ENCODE results near the gene OR2B2.
"Not testable (repeated sequence)": the region's sequence is repeated elsewhere in the genome, so short reads cannot be mapped to it uniquely, and the experiment has no call there.

Gene OR2B2

GRCh38 chr6:27911956-27912446 is at the start of gene OR2B2:
Gene OR2B2, minus strand, starts transcription at chr6:27912396. Its CDS starts 77 bp downstream, at chr6:27912319.
- DNase-seq (ENCODE audit: low read depth): no peak

- DNase-seq (ENCODE audit: low read depth): no peak
Observed at GRCh38 chr6:27957516-27957915, 45.3 kb upstream of the OR2B2 start.

DNA sequence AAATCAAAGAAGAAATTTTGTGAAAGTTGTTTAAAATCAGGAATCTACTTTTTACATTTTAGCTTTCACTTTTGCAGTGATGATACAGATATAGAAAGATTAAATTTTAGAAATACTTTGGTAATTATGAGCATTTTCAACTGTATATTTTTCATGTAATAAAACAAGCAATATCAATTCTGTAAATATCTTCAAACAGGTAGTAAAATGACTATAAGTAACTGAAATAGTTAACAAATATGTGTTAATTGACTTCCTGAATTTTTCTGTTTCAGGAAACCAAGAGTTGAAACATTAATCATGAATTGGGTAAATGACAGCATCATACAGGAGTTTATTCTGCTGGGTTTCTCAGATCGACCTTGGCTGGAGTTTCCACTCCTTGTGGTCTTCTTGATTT is 44.7 kb upstream of the OR2B2 start, which contains the start of gene OR2B6:
Gene OR2B6 (plus strand): TSS at position 301 of the 400 bp plus-strand sequence. CDS start 0 bp downstream, at position 301.
- DNase-seq (ENCODE audit: low read depth): no peak

DNA sequence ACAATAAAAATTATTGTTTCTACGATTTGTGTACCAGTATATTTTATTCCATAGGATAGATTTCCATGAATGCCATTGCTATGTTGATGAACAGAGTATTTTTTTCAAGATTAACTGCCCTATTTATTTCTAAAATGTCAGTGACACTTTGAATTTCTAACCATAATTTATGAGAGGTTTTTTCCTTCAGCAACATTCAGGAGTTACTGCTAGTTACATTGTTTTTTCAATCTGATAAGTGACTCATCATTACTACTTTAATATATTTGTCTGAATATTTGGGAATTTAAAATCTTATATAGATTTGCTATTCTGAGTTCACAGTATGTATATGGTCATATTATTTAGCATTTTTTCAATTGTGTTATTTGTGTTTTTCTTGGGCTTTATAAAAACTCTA is 38.8 kb upstream of the OR2B2 start:
- no peak for DNase-seq (ENCODE audit: low read depth)

GRCh38 chr6:27948237-27948636 is 36.0 kb upstream of the OR2B2 start:
- DNase-seq (ENCODE audit: low read depth): no peak

GRCh38 chr6:27943072-27943471 is 30.9 kb upstream of the OR2B2 start:
- DNase-seq (ENCODE audit: low read depth): not testable (repeated sequence)

DNA sequence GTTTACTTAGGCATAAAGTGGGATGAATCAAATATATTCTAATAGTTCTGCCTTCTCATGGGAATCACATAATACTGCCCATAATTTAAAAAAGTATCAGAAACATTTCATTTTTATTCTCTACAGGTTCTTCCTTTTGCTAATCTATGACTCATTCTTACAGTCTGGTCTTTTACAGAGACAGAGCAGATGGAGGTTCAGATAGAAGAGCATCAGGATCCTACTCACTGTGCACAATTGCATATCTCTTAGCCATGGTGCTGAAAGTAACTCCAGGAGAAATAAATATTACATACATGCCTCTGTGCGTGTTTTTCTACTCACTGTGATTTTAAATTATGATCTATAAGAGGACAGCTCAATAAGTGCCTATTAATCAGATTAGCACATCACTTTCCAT is 28.6 kb upstream of the OR2B2 start:
- DNase-seq (ENCODE audit: low read depth): no peak

- no peak for DNase-seq (ENCODE audit: low read depth)
Observed at GRCh38 chr6:27931209-27931608, 19.0 kb upstream of the OR2B2 start.

- not testable (repeated sequence) for DNase-seq (ENCODE audit: low read depth)
Observed at GRCh38 chr6:27929930-27930329, 17.7 kb upstream of the OR2B2 start.

GRCh38 chr6:27928041-27928440 is 15.8 kb upstream of the OR2B2 start:
- not testable (repeated sequence) for DNase-seq (ENCODE audit: low read depth)

DNA sequence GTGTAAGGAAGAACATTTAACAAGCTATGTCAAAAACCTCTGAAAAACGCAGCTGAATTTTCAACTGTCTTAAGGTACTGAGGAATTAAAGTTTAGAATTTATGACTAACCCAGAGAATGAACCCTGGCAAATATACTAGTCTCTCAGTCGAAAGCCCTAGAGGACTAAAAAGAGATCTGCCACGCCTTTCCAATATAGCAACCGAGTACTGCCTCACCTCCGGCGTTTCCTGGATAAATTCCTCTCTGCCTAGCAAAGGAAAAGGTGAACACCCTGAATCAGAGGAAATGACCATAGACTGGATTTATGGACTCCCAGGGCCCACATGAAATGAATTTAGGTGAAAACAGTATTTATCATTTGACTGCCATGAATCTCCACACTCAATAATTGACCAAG is 12.0 kb upstream of the OR2B2 start:
- DNase-seq (ENCODE audit: low read depth): no peak

- DNase-seq (ENCODE audit: low read depth): no peak
Observed at GRCh38 chr6:27922949-27923348, 10.8 kb upstream of the OR2B2 start.

GRCh38 chr6:27908017-27908416 is 4.2 kb downstream of the OR2B2 start:
- no peak for DNase-seq (ENCODE audit: low read depth)

DNA sequence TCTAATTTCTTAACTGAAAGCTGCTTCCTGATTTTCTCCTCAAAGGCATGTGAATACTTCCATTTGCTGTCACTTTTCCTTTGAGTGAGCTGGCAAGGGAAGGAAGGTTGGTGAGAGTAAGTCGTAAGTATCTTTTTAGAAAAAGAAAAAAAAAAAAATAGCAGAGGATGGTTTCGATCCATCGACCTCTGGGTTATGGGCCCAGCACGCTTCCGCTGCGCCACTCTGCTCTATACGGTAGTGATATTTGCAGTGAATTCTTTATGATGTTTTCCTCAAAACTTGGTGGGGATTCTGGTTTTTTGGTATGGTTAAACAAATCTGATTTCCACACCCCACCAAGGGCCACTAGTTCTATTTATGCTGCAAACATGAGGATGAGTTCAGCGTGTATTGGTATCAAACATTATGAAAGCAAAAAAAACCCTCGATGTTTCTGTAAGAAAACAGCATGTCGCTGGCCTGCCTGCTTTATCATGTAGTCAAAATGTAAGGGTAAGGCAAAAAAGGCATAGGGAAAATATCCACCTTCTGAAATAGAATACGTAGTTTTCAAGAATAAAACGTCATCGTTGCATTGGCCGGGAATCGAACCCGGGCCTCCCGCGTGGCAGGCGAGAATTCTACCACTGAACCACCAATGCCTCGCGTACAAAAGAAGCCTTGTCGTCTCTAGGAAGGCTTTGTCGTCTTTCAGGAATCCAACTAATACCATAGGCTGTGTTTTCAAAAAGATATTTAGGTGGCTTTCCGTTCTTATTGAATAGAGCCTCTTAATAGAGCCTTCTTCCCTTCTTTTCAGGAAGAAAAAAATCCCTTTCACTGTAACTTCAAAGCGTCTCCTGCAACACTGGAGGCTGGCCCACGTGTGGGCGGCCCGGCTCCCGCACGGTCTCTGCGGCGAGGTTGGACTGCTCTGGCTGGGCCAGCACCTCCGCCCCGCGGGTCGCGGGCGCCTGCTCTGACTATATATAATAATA is 9.6 kb downstream of the OR2B2 start:
- peak; percentile 77 for DNase-seq (ENCODE audit: low read depth)

DNA sequence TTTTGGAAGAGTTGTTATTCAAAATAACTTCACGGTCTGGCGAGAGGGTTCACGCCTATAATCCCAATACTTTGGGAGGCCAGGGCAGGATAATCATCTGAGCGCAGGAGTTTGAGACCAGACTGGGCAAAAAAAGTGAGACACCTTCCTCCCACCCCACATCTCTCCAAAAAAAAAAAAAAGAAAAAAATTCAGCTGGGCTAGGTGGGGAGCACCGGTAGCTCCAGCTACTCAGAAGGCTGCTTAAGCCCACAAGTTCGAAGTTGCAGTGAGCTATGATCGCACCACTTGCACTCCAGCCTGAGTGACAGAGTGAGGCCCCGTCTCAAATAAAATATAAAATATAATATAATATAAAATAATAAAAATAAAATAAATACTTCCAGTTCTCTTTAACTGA is 10.4 kb downstream of the OR2B2 start:
- DNase-seq (ENCODE audit: low read depth): no peak

DNA sequence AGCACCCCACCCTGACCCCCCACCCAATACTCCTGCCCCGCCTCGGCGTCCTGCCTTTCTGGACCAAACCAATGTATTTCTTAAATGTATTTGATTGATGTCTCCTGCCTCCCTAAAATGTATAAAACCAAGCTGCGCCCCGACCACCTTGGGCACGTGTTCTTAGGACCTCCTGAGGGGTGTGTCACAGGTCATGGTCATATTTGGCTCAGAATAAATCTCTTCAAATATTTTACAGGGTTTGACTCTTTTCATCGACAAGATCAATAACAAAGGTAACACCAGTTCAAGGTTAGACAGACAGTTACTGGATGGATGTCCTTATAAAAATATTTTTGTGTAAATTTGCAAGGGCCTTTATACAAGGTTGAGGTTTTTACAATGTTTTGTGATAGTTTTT is 12.0 kb downstream of the OR2B2 start:
- not testable (repeated sequence) for DNase-seq (ENCODE audit: low read depth)

DNA sequence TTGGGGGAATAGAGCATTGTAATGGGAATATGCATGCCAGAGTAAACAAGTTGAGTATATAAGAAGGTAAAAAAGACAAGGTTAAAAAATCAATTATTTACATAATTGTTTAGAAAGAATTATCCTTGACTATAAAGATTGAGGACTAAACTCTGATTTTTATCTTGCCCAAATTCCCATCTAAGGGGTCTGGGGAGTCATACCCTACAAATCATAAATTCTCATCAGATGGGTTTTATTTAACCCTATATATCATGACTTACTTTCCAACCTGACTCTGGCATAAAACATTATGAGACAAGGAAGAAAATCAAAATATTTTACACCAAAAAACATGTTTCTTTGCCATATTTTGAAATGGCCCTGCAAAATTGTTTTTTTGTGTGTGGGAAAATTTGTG is 12.7 kb downstream of the OR2B2 start:
- DNase-seq (ENCODE audit: low read depth): no peak

DNA sequence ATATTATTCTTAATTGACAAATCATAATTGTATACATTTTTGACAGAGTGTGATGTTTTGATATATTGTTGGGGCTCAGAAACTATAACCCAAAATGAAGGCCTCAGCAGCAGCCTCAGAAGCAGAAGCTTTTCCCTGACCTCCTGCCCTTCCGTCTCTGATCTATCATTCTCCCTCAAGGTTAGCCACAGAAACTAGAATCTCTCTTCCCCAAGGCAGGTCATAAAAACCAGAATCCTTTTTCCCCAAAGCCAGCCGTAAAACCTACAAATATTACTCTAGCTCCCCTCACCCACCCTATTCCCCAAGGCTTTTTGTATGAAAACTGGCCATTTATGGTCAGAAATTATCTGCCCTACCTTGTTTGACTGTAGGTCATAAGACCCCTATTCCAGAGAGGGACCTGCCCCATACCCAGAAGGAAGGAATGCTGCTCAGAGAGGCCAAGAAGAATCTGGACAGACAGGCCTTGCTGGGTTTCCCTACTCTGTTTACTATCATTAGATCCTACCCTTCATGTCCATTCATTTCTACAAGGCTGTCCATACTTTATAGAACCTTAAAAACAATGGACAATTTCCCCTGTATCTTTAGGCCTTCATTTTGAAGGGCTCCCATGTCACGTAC is 14.5 kb downstream of the OR2B2 start:
- DNase-seq (ENCODE audit: low read depth): no peak

DNA sequence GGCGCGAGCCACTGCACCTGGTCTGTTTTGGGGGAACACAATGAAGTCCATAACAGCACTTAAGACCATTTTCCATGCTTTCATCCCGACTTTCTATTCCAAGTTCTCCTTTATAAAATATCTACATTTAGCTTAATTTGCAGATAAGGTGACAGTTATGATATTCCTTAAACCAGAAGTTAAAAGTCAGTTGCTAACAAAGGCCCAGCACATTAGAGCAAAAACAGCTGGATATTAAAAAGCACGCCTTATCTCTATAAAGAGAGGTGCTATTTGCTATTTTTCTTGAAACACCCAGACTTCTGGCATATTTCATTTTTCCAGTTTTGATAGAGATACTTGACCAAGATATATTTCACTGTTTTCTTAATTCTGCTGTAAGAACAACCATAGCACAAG is 15.8 kb downstream of the OR2B2 start:
- DNase-seq (ENCODE audit: low read depth): no peak

GRCh38 chr6:27894839-27895762 is 17.1 kb downstream of the OR2B2 start:
- no peak for DNase-seq (ENCODE audit: low read depth)

GRCh38 chr6:27893836-27894807 is 18.1 kb downstream of the OR2B2 start:
- DNase-seq (ENCODE audit: low read depth): peak; percentile 52
